Stimulated activated CD4-positive, alpha-beta T cell treated with anti-CD3 and anti-CD28 coated beads, Interleukin-15, amount 100 ng/mL, for 48 hours (primary cell): Measurements from ENCODE around the gene CAMK4.
A peak's percentile ranks its signal among the peaks of the same experiment; 100 is the strongest.
"Not testable (repeated sequence)": the region's sequence is repeated elsewhere in the genome, so short reads cannot be mapped to it uniquely, and the experiment has no call there.

Experiments
- DNase-seq, 2 donors: peaks; one replicate each; pipeline ENCODE4 v3.0.0-alpha.2; 2020; ENCODE audit warnings: low read depth in 2 of 2

Gene CAMK4

DNA sequence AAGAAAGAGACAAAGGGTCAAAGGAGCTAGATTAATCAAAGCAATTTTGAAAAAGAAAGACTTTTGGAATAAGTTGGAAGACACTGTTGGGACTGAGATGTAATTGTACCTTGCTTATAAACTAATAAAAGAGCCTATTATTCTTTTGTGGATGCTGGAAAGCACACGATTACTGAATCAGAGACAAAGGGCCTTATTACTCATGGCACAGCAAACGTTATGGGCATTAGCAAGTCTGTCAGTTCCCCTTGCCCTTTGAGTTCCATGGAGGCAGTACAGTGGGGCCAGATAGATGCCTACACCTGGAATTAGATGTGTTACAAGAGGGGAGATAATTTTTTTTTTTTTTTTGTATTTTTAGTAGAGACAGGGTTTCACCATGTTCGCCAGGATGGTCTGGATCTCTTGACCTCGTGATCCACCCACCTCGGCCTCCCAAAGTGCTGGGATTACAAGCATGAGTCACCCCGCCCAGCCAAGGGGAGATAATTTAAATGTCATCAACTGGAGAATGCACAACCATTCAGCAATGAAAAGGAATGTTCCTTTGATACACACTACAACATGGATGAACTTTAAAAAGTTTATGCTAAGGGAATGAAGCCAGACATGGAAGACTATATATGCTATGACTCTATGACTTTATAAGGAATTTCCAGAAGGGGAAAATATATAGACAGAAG lies 159.2 kb downstream of the CAMK4 start:
- no peak for DNase-seq

DNA sequence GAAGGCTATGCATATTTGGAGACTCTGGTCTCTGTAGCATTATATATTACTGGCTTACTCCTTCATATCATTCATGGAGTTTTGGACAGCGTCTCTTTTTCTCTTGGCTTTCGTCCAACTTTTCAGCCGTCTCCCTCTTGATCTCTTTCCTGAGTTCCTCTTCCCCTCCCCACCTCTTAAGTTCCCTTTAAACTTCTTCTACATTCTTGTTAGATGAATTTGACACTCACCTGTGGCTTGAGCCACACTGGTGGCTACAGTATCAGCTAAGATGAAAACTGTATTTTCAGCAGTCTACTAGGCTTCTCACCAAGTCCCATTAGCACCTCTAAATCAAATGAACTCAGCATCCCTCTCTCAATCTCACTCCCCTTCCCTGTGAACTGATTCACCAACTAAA lies 160.0 kb downstream of the CAMK4 start:
- DNase-seq, result no peak

- DNase-seq, result no peak
Observed at GRCh38 chr5:111385051-111385450, 160.9 kb downstream of the CAMK4 start.

- no peak for DNase-seq
Observed at GRCh38 chr5:111385970-111386831, 162.0 kb downstream of the CAMK4 start.

DNA sequence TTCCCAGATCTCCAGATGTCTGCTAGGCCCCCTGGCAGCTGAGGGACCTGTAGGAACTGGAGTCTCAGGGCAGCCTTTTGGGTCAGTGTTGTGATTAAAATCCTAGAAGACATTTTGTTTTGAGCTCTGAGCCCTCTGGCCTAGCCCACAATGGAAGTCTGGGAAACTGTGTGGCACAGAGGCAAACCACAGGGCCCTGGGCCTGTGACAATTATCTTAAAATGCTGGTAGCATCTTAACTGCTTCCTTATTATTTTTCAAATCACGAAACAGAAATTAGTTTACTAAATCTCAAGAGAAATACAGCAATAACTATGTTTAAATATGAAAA lies 162.6 kb downstream of the CAMK4 start:
- DNase-seq, result no peak

- no peak for DNase-seq
Observed at GRCh38 chr5:111387361-111387760, 163.2 kb downstream of the CAMK4 start.

DNA sequence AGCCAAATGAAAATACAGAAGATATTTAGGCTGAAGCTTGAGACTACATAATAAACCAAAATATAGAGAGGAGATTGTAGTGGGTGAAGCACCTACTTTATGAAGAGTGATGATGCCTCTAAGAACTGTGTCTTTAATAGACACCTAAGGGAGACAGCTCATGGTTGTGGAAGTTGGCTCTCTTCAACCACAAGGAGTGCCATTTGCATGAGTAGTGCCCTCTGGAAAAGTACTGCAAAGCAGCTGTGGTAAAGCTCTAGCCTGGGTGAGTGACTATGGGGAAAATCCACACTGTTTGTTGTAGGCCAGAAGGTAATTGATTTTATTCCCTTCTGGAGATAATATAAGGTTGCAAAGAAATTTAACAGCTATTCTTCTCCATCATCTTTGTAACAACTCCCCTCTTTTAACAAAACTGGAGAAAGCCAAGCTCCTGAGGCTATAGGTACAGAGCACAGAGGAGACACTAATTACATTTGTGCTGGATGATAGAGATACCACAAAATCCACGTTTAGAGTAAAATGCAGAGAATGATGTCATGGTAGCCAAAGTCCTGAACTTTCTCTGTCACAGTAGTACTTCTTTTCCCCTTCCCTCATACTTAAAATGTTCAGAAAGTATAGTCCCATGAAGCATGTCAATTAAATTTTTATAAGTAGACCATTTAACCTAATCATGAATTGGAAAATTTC lies 165.4 kb downstream of the CAMK4 start:
- no peak for DNase-seq

DNA sequence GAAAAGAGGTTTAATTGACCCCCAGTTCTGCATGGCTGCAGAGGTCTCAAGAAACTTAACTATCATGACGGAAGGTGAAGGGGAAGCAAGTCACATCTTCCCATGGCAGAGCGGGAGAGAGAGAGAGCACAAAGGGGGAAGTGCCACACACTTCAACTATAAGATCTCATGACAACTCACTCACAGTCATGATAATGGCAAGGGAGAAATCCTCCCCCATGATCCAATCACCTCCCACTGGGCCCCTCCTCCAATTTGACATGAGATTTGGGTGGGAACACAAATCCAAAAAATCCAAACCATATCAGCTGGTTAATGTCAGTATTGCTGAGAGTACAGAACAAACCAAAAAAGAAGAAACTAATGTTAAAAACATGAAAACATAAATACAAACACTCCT lies 168.0 kb downstream of the CAMK4 start:
- no peak for DNase-seq

DNA sequence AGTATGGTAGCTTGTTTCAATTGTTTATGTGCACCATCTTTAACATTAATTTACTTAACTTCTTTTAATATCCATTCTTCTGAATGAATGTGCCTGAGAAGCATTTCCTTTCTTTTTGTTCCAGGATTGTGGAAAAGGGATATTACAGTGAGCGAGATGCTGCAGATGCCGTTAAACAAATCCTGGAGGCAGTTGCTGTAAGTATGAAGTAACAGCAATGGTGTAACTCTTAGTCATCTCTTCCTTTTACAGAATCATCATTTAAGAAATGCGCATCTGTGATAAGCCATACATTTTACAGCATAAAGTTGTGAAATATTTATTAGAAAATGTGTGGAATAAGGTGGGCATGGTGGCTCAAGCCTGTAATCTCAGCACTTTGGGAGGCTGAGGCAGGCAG lies 170.4 kb downstream of the CAMK4 start:
- no peak for DNase-seq

DNA sequence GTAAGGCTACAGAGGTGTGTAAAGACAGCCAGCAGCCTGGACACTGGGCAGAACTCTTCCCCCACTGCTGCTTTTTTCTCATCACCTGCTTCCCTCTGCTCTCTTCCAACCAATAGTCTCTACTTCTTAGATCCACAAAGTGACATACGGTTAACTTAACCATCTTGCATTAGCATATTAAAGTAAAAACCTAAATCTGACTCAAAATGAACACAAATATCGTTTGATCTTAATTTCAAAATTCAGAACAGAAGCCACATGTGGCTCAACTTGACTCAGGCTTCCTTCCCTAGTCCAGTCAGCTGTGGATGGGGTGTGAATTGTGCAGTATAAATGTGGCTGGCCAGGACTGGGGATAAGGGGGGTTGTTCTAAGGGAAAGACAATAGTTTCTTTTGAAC lies 173.8 kb downstream of the CAMK4 start:
- no peak for DNase-seq

- DNase-seq, result no peak
Observed at GRCh38 chr5:111399113-111399512, 174.9 kb downstream of the CAMK4 start.

DNA sequence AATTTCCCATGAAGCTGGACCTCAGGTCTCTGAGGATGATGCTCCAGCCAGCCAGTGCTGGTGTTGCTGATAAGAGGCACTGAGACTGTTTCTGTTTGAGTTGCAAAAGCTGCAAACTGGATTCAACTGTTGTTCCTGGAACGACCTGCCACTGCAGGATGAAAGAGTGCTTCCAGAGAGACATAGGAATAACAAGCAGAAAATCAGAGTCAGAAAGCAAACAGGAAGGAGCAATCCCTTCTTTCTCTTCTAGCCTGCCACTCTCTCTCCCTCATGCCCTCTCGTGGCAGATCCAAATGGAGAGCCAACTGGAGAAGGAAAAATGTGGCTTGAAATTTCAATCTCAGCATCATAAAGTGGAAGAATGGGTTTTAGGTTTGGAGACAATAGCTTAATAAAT lies 177.7 kb downstream of the CAMK4 start:
- no peak for DNase-seq

- DNase-seq, result no peak
Observed at GRCh38 chr5:111404270-111404769, 180.1 kb downstream of the CAMK4 start.

GRCh38 chr5:111407562-111407961 lies 183.4 kb downstream of the CAMK4 start:
- DNase-seq, result no peak

DNA sequence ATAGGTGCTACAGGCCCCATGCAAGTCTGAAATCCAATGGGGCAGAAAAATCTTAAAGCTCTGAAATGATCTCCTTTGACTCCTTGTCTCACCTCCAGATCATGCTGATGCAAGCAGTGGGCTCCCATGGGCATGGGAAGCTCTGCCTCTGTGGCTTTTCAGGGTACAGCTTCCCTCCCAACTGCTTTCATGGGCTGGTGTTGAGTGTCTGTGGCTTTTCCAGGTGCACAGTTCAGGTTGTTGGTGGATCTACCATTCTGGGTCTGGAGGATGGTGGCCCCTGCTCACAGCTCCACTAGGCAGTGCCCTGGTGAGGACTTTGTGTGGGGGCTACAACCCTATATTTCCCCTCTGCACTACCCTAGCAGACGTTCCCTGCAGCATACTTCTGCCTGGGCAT lies 184.6 kb downstream of the CAMK4 start:
- no peak for DNase-seq

DNA sequence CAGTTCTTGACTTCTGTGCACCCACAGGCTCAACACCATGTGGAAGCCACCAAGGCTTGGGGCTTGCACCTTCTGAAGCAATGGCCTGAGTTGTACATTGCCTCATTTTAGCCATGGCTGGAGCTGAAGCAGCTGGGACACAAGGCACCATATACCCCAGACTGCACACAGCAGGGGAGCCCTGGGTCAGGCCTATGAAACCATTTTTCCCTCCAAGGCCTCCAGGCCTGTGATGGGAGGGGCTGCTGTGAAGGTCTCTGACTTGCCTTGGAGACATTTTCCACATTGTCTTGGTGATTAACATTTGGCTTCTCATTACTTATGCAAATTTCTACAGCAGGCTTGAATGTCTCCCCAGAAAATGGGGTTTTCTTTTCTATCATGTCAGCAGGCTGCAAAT lies 185.1 kb downstream of the CAMK4 start:
- not testable (repeated sequence) for DNase-seq

- not testable (repeated sequence) for DNase-seq
Observed at GRCh38 chr5:111410067-111410466, 185.9 kb downstream of the CAMK4 start.

- DNase-seq, result no peak
Observed at GRCh38 chr5:111411301-111411700, 187.1 kb downstream of the CAMK4 start.

DNA sequence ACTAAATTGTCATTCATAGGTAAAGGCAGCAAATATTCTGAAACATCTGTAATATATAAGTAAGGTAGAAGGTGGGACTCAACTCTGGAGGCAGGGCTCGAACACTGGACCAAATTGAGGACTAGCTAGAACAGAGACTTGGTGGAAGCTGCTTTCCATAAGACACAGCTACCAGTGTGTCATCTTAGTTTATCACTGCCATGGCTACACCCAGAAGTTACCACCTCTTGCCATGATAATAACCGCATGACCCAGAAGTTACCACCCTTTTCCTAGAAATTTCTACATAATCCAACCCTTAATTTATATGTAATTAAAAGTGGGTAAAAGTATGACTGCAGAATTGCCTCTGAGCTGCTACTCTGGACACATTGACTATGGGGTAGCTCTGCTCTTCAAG lies 188.4 kb downstream of the CAMK4 start:
- no peak for DNase-seq

- DNase-seq, result peak in 1 of 2 donors; percentile 6
Observed at GRCh38 chr5:111415053-111415452, 190.9 kb downstream of the CAMK4 start.

GRCh38 chr5:111422245-111422644 lies 198.1 kb downstream of the CAMK4 start:
- DNase-seq, result no peak
